Endodermal cell (in vitro differentiated cells): ENCODE measurements around the gene ACADVL. TPM values are rescaled to one million over a fixed set of nuclear protein-coding genes. Genes with fewer than 3 reads are reported as not detected.

ENCODE experiments used
- DNase-seq: peaks from one replicate; pipeline ENCODE4 v3.0.0-alpha.2; 2017
- H3K27ac ChIP-seq: 2 replicates; pipeline ENCODE4 v1.5.1; 2013; ENCODE audit warnings: mild to moderate bottlenecking, low read depth, low read length, moderate library complexity
- H3K27me3 ChIP-seq: 2 replicates; pipeline ENCODE4 v1.6.1; 2013; ENCODE audit warnings: mild to moderate bottlenecking, low read length, moderate library complexity; ENCODE audit not compliant: insufficient read depth, control insufficient read depth, poor library complexity, severe bottlenecking
- H3K36me3 ChIP-seq: 2 replicates; pipeline ENCODE4 v1.7.0; 2013; ENCODE audit warnings: mild to moderate bottlenecking, low read length, moderate library complexity; ENCODE audit not compliant: control insufficient read depth, insufficient read depth
- H3K4me1 ChIP-seq: one replicate; pipeline ENCODE4 v1.7.0; 2013; ENCODE audit warnings: low read length; ENCODE audit not compliant: control insufficient read depth, insufficient read depth
- H3K4me3 ChIP-seq: 2 replicates; pipeline ENCODE4 v1.5.1; 2013; ENCODE audit warnings: mild to moderate bottlenecking, low read length, moderate library complexity
- H3K9ac ChIP-seq: 2 replicates; pipeline ENCODE4 v1.6.1; 2013; ENCODE audit warnings: mild to moderate bottlenecking, low read length, moderate library complexity; ENCODE audit not compliant: poor library complexity, severe bottlenecking; ENCODE audit errors: extremely low read depth
- H3K9me3 ChIP-seq: 2 replicates; pipeline ENCODE4 v1.6.1; 2013; ENCODE audit warnings: mild to moderate bottlenecking, low read length, moderate library complexity; ENCODE audit not compliant: control insufficient read depth
- H3K27ac Mint-ChIP-seq: 2 replicates; pipeline ENCODE4 v1.8.0; 2020; ENCODE audit warnings: mixed read lengths
- H3K27me3 Mint-ChIP-seq: 2 replicates; pipeline ENCODE4 v1.8.0; 2021; ENCODE audit warnings: mild to moderate bottlenecking, mixed read lengths; ENCODE audit not compliant: insufficient read depth
- H3K36me3 Mint-ChIP-seq: 2 replicates; pipeline ENCODE4 v1.8.0; 2020; ENCODE audit warnings: low read depth, mixed read lengths
- H3K4me1 Mint-ChIP-seq: 2 replicates; pipeline ENCODE4 v1.8.0; 2020; ENCODE audit warnings: mixed read lengths
- H3K4me3 Mint-ChIP-seq: 2 replicates; pipeline ENCODE4 v1.8.0; 2020; ENCODE audit warnings: mild to moderate bottlenecking, moderate library complexity, mixed read lengths
- H3K9me3 Mint-ChIP-seq: 2 replicates; pipeline ENCODE4 v1.8.0; 2020; ENCODE audit warnings: mild to moderate bottlenecking, mixed read lengths
- WGBS, 2 experiments: methylation state at CpG; one replicate each; pipeline versions ENCODE4 v1.1.5 to v1.1.7; 2013; ENCODE audit warnings: missing lambda C conversion rate in 2 of 2, mixed read lengths in 1 of 2; ENCODE audit not compliant: insufficient coverage in 1 of 2, insufficient read length in 1 of 2; 5-methylcytosine and 5-hydroxymethylcytosine counted together
- total RNA-seq, 2 donors: library from RNA; stranded (reverse); fragmentation: NEBNext Ultra II Directional in 1 of 2; extraction: Animal tissue kit (Norgen Biotek cat#: 25700) in 1 of 2; gene quantifications; 2 replicates in 1 of 2; 3 replicates in 1 of 2; pipeline ENCODE4 v1.2.1, GENCODE V29; 2021
- TF ChIP-seq, protein P1 (sequence below): fragments of 200-600 bp; sonication (generic); conservative IDR thresholded peaks from 2 replicates; pipeline ENCODE4 v1.5.0; 2021; ENCODE audit warnings: antibody characterized with exemption, mild to moderate bottlenecking

ACADVL gene
- total RNA-seq, 2 donors from 2014 or later = 337 to 459 TPM

DNA sequence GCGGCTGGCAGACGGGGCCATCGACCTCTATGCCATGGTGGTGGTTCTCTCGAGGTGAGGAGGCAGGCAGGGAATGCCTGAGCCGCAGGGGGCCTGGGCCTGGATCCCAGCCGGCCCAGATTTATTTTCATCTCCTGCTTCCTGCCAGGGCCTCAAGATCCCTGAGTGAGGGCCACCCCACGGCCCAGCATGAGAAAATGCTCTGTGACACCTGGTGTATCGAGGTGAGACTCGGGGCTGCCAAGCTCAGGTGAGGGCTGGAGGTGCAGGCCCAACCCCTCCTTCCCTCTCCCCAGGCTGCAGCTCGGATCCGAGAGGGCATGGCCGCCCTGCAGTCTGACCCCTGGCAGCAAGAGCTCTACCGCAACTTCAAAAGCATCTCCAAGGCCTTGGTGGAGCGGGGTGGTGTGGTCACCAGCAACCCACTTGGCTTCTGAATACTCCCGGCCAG, 4.9 kb downstream of the ACADVL start:
- H3K36me3 Mint-ChIP-seq = peaks cover 72% of the 10 kb centered on the region
- H3K27ac ChIP-seq = no peak overlapping the region
- no peak for DNase-seq
- H3K4me1 ChIP-seq = peaks cover 5% of the 10 kb centered on the region
- H3K9me3 Mint-ChIP-seq = no peaks in the 10 kb centered on the region
- peak overlapping the region; percentile 35 for H3K27ac Mint-ChIP-seq
- H3K27me3 Mint-ChIP-seq = no peaks in the 10 kb centered on the region
- H3K4me3 ChIP-seq = no peak overlapping the region
- no peak overlapping the region for H3K4me3 Mint-ChIP-seq
- H3K27me3 ChIP-seq = no peaks in the 10 kb centered on the region
- peaks cover 73% of the 10 kb centered on the region for H3K36me3 ChIP-seq
- WGBS, 2 experiments = 86 to 88% methylated on average over 10 to 15 of the region's 15 CpGs
- peaks cover 11% of the 10 kb centered on the region for H3K4me1 Mint-ChIP-seq
- no peak overlapping the region for H3K9ac ChIP-seq
- TF ChIP-seq, protein P1, sequence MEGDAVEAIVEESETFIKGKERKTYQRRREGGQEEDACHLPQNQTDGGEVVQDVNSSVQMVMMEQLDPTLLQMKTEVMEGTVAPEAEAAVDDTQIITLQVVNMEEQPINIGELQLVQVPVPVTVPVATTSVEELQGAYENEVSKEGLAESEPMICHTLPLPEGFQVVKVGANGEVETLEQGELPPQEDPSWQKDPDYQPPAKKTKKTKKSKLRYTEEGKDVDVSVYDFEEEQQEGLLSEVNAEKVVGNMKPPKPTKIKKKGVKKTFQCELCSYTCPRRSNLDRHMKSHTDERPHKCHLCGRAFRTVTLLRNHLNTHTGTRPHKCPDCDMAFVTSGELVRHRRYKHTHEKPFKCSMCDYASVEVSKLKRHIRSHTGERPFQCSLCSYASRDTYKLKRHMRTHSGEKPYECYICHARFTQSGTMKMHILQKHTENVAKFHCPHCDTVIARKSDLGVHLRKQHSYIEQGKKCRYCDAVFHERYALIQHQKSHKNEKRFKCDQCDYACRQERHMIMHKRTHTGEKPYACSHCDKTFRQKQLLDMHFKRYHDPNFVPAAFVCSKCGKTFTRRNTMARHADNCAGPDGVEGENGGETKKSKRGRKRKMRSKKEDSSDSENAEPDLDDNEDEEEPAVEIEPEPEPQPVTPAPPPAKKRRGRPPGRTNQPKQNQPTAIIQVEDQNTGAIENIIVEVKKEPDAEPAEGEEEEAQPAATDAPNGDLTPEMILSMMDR = no peak
- no peaks in the 10 kb centered on the region for H3K9me3 ChIP-seq

DNA sequence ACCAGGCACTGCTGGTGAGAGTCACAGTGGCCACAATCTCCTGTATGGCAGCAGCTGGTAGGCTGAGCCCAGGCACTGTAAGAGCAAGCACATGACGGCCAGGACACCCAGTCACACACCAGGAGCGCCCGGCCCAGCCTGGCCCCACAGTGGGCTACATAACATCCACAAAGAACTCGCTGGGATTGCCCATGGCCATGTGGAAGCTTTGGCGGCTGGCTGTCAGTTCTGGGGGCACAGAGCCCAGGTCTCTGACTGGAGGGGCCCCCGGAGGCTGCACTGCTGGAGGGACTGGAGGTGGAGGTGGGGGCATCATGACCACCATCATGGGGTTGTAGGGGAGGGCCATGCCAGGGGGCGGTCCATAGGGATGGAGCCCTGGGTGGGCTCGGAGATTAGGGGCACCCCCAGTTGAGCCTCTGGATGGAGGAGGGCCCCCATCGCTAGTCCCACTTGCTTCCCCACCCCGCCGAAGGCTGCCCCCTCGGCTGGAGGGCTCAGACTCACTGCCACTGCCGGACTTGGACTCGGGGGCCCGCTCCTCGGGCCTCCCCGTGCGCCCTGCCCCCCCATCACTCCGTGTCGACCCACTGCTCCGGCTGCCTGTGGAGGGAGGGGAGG, 6.1 kb downstream of the ACADVL start:
- Mint-ChIP-seq H3K27me3 (no peaks in the 10 kb centered on the region), H3K27ac (no peak overlapping the region), H3K4me1 (peaks cover 5% of the 10 kb centered on the region), H3K9me3 (no peaks in the 10 kb centered on the region), H3K36me3 (peaks cover 81% of the 10 kb centered on the region), H3K4me3 (no peak overlapping the region)
- Histone ChIP-seq H3K4me1 (peaks cover 5% of the 10 kb centered on the region), H3K27ac (no peak overlapping the region), H3K9ac (no peak overlapping the region), H3K4me3 (no peak overlapping the region), H3K36me3 (peaks cover 84% of the 10 kb centered on the region), H3K9me3 (no peaks in the 10 kb centered on the region), H3K27me3 (no peaks in the 10 kb centered on the region)
- 94% methylated on average over 20 of the region's 21 CpGs; no CpG with 5 or more reads in 1 of the 2 experiments for WGBS, 2 experiments
- TF ChIP-seq, protein P1 = no peak
- no peak for DNase-seq

DNA sequence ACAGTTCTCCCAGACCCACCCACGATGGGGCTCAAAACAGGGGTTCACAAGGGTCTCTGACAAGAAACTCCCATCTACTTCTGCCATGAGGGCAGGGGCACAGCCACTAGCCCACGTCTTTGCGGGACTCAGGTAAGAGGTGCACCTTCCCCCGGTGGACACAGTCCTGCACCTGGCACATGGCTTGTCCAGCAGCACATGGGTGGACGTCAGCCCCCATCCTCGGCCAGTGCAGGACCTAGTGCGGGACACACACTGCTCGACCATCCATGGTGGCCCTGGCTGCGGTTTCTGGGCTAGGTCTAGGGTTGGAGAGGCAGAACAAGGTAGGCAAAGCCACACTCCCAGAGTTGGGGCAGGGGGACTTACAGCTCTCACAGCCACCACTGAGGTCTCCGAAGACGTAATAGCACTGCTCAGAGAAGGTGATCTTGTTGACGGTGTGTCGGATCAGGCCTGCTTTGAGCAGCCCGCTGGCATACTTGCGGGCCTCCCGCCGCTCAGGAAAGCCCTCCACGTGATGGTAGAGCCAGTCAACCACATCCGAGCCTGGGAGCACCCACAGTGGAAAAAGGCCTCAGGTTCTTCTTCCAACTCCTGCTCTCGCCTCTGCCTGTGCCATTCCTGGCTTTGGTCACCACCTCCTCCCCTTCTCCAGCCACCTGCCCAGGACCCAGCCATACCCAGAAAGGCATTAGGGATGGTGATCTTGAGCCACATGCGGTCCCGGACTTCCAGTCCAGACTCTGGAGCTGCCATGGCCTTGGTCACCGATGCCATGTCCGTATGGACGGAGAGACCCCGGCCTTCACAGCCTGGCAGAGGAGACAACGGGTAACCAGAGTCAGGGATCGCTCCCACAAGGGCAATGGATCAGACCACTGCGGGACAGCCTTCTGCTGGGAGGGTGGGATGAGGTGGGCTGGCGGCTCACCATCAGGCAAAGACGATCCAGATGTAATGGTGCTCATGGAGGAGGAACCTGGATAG, 7.3 kb downstream of the ACADVL start:
- no peak for DNase-seq
- H3K4me1 ChIP-seq = peaks cover 3% of the 10 kb centered on the region

More for the DNA sequence above, 7.3 kb downstream of the ACADVL start:
- TF ChIP-seq, protein P1 = no peak
- no peaks in the 10 kb centered on the region for H3K9me3 ChIP-seq
- Mint-ChIP-seq H3K9me3 (no peaks in the 10 kb centered on the region), H3K4me1 (peaks cover 3% of the 10 kb centered on the region), H3K27me3 (no peaks in the 10 kb centered on the region), H3K27ac (no peak overlapping the region), H3K36me3 (peaks cover 76% of the 10 kb centered on the region), H3K4me3 (no peak overlapping the region)
- no peak overlapping the region for H3K4me3 ChIP-seq
- peaks cover 79% of the 10 kb centered on the region for H3K36me3 ChIP-seq
- no peaks in the 10 kb centered on the region for H3K27me3 ChIP-seq
- WGBS, 2 experiments = 96% methylated on average over 26 to 31 of the region's 31 CpGs
- H3K9ac ChIP-seq = no peak overlapping the region
- H3K27ac ChIP-seq = no peak overlapping the region
